HG03520 (cell line): ENCODE data around the gene SET.

Experiments used
- ATAC-seq: cut with Tn5 transposase; IDR thresholded peaks from one replicate; pipeline ENCODE4 v1.9.1; 2021; ENCODE audit warnings: mild to moderate bottlenecking, moderate library complexity; ENCODE audit not compliant: unreplicated experiment

The SET gene

GRCh38 chr9:128728298-128728697 is 39.3 kb downstream of the SET start:
- ATAC-seq, result no peak

- no peak for ATAC-seq
Measured at GRCh38 chr9:128729302-128729701, 40.3 kb downstream of the SET start.

DNA sequence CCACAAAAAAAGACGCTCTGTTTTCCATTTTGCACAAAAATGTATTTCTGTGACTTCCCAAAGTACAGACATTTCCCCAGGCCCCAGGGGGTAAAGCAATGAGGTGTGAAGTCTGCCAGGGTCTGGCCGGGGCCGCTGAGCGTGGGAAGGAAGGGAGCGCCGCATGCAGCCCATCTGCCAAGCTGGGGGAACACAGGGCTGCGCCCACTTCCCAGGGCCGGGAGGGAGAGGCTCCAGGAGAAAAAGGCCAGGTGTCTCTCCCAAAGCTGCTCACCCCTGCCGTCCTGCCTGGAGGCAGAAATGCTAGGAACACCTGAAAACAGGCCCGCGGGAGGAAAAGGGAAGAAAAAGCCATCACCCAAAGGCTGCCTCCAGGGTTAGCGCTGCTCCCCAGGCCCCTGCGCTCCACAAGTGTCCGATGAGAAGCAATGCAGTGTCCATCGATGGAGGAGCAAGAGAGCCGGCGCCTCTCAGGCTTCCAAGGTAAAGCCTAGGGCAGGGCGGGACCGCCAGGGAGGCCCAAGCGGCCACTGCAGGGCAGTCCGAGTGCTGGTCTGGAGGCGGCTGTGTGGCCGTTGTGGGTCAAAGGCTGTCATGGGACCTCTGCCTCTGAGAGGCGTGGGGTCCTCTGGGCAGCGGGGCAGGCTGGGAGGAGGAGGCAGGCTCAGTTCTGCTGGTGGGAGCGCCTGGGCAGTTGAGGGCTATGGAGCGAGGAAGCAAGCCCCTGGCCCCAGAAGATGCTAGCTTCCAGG is 40.9 kb downstream of the SET start:
- ATAC-seq, result no peak

DNA sequence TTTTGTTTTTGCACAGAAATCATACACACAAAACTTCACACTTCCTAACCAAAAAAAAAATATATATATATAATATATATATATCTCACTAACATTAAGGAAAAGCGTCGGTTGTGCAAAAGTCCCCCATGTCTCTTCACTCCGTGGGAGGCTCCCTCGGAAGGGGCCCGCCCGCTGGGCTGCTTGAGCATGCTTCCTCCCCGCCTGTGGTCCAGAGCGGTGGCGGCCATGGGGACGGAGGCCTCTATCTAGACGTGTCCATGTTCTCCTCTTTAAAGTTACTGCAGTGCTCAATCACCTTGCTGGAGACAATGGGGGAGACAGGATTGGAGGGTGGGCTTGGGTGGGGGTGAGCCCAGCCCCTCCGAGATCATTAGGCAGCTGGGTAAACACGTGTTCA is 42.1 kb downstream of the SET start:
- no peak for ATAC-seq

DNA sequence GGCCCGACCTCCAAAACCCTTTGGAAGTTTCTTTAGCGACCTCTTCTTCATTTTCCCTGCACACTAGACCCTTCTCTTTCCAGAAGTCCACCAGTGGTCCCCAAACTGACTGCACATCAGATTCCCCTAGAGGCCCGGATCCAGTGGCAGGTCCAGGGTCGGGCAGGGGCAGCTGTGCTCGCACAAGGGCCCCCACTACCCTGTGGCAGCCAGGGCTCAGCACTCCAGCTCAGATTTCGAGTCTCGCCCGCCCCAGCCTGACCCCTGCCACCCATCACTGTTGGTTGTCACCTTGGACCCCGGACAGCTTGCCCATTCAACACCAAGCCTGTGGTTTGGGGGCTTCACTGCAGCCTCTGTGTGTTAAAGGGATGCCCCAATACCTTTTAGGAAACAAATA is 42.7 kb downstream of the SET start:
- no peak for ATAC-seq

DNA sequence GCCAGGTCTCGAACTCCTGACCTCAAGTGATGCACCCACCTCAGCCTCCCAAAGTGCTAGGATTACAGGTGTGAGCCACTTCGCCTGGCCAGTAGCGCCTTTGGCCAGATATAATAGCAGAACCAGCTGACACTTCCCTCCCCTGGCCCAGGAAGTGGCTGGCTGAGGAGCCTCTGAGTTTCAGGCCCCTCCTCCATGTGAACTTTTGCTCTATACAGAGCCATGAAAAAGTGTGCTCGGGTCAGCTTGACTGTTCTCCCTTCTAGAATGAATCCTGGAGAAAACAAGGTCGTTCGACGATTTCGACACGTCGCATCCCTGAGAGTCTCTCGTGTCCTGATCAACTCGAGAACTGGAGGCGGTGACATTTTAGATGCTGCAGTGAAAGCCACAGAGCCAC is 43.6 kb downstream of the SET start:
- no peak for ATAC-seq

DNA sequence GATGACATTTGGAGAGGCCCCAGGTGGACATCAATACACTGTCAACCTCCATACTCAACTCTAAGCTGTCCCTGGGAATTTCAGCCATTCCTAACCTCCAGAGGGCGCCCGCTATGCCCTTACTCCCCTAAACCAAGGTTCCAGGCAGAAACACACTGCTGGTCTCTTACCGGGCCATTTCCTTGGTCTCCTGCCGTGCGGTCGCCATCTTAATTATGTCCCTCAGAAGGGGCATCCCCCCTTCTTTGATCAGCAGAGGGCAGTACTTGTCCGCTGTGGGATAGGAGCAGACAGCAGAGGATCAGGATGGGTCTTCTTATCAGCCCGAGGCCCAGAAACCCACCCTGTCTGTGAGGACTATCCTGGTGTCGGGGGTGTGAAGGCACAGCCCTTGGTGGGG is 44.2 kb downstream of the SET start:
- no peak for ATAC-seq

DNA sequence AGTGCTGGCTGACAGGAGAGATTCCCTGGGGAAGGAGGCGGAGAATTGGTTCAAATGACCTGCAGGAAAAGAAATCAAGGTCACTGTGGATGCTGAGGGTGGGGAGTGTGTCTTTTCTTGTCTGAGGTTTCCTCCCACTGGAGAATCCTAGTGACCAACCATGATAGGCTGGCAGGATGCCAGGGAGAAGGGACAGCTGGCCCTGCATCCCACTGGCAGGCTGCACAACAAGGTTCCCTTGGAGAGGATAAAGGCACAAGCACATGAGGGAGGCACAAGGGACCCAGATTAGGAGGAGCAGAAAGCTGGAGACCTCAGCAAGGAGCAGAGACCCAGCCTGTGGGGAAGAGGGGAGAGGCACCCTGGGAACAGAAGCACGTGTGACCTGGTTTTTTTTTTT is 46.4 kb downstream of the SET start:
- no peak for ATAC-seq

GRCh38 chr9:128742401-128742800 is 53.4 kb downstream of the SET start:
- no peak for ATAC-seq

- no peak for ATAC-seq
Measured at GRCh38 chr9:128743421-128743820, 54.4 kb downstream of the SET start.
